ENCODE data around the gene C1orf210.

C1orf210 gene

DNA sequence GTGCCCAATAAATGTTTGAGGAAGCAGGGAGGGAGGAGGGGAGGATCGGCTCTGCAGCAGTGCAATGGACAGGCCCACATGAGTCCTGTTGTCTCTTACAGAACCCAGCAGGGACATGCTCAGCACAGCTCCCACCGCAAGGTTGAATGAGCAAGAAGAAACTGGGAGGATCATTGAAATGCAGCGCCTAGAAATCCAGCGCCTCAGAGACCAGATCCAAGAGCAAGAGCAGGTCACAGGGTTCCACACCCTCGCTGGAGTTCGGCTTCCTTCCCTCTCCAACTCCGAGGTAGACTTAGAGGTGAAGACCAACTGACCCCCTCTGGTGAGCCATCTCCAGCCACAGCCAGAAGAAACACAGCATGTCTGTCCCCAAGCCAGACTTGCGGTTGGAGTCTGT is 31.5 kb downstream of the C1orf210 start:
- in situ Hi-C loops (cut with MboI; ENCODE audit: low sequenced_read_pairs), result no loop called here

GRCh38 chr1:43253173-43253572 is 32.2 kb downstream of the C1orf210 start:
- in situ Hi-C loops (cut with MboI; ENCODE audit: low sequenced_read_pairs), result no loop called here

DNA sequence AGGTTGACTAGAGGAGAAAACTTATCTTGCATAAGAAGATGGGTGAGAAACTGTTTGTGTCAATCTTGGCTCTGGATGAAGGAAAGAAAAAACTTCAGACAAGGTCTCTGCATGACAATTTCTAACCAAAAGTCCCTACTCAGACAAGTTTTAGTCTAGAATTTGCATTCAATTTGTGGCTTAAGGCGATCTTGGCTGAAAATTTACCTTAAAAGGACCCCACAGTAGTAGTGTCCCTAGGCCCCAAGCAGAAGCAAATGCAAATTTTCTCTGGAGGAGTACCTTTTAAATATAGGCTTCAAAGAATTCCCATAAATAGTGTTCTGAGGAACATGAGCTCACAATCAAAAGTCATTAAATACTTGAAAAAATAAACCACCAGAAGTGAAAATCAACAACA is 33.2 kb downstream of the C1orf210 start:
- in situ Hi-C loops (cut with MboI; ENCODE audit: low sequenced_read_pairs), result no loop called here

- in situ Hi-C loops (cut with MboI; ENCODE audit: low sequenced_read_pairs), result no loop called here
These were observed 34.4 kb downstream of the C1orf210 start for GRCh38 chr1:43251024-43251423.

DNA sequence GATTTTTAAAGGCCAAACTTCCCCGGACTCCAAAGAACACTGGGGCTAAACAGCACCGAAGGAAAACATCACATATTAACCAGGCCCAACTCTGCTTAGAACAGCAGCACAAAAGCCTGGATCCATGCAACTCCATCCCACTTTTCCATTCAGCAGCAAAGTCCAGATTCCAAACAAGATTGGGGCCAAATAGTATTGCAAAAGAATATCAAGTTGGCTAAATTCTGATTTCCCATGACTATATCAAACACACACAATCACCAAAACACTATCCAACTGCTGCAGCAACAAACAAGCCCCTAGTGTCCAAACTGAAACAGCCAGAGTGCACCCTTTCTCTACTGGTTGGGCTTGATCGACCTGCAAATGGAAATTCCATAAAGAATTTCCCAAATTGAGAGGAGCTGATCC is 35.0 kb downstream of the C1orf210 start:
- in situ Hi-C loops (cut with MboI; ENCODE audit: low sequenced_read_pairs), result no loop called here

GRCh38 chr1:43247256-43247921 is 38.0 kb downstream of the C1orf210 start:
- in situ Hi-C loops (cut with MboI; ENCODE audit: low sequenced_read_pairs), result loop anchor here (25.0 kb wide), 2 partner anchors 165 to 690 kb away; partner anchors contain the start of genes ARTN and IPO13

- in situ Hi-C loops (cut with MboI; ENCODE audit: low sequenced_read_pairs), result loop anchor here (25.0 kb wide), 2 partner anchors 166 to 691 kb away; partner anchors contain the start of genes ARTN and IPO13
These were observed 38.7 kb downstream of the C1orf210 start for GRCh38 chr1:43246466-43247213.

DNA sequence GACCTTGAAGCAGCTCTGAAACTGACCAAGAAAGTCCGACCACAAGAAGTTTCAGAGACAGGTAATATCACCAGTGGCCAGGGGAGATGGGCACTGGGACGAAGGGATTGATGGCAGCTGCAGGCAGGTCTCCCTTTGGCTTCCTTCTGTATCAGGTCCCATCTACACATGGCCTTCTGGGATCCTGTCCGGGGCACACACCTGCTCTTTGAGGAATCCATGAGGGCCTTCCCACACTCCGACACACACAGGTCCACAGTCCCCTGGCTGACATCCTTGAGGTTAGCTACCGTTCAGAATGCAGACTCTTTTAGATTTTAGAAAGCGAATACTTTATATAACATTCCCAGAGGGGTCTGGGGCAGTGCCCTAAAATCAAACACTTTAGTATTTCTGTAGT is 42.1 kb downstream of the C1orf210 start:
- in situ Hi-C loops (cut with MboI; ENCODE audit: low sequenced_read_pairs), result loop anchor here (25.0 kb wide), 2 partner anchors 169 to 694 kb away; partner anchors contain the start of genes ARTN and IPO13

DNA sequence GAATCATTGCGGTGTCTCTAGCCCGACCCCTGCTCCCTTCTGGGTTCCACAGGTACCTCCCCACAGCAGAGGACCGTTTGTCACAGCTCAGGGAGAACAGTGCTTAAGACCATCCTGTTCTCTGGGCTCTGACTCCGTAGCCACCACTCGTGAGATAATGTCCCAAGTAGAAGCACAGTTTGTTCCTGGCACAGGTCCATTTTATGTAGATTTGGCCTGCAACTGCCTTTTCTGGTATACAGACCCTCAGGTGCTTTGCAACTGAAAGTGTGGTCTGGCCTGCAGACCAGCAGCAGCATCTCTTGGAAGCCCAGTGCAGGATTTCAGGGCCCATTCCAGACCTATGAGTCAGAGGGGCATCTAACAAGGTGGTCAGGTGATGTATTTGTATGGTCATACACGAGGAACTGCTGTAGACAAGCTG is 44.0 kb downstream of the C1orf210 start:
- in situ Hi-C loops (cut with MboI; ENCODE audit: low sequenced_read_pairs), result loop anchor here (25.0 kb wide), 2 partner anchors 171 to 696 kb away; partner anchors contain the start of genes ARTN and IPO13

GRCh38 chr1:43239484-43239883 is 45.9 kb downstream of the C1orf210 start:
- in situ Hi-C loops (cut with MboI; ENCODE audit: low sequenced_read_pairs), result loop anchor here (25.0 kb wide), 2 partner anchors 173 to 698 kb away; partner anchors contain the start of genes ARTN and IPO13

GRCh38 chr1:43238991-43239469 is 46.4 kb downstream of the C1orf210 start:
- in situ Hi-C loops (cut with MboI; ENCODE audit: low sequenced_read_pairs), result loop anchor here (25.0 kb wide), 2 partner anchors 173 to 698 kb away; partner anchors contain the start of genes ARTN and IPO13

DNA sequence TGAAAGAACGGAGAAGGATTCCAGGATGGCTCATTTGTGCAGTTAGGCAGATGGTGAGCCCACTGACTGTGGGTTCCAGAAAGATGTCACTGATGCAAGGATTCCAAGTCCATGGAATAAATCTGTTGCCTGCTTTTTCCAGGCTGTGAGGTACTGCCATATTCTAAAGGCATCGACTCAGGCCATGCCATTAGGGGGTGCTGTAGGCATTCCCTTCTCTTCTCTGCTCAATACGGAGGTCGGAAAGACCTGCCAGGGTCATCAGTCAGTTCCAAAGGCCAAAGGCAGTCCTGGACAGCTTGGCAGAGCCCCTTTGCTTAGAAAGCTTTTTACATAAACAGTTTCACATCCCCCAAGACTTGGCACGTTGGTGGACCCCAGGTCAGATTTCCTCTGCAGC is 47.3 kb downstream of the C1orf210 start:
- in situ Hi-C loops (cut with MboI; ENCODE audit: low sequenced_read_pairs), result loop anchor here (25.0 kb wide), 2 partner anchors 174 to 699 kb away; partner anchors contain the start of genes ARTN and IPO13

GRCh38 chr1:43237121-43237520 is 48.3 kb downstream of the C1orf210 start:
- in situ Hi-C loops (cut with MboI; ENCODE audit: low sequenced_read_pairs), result loop anchor here (25.0 kb wide), 2 partner anchors 175 to 700 kb away; partner anchors contain the start of genes ARTN and IPO13

DNA sequence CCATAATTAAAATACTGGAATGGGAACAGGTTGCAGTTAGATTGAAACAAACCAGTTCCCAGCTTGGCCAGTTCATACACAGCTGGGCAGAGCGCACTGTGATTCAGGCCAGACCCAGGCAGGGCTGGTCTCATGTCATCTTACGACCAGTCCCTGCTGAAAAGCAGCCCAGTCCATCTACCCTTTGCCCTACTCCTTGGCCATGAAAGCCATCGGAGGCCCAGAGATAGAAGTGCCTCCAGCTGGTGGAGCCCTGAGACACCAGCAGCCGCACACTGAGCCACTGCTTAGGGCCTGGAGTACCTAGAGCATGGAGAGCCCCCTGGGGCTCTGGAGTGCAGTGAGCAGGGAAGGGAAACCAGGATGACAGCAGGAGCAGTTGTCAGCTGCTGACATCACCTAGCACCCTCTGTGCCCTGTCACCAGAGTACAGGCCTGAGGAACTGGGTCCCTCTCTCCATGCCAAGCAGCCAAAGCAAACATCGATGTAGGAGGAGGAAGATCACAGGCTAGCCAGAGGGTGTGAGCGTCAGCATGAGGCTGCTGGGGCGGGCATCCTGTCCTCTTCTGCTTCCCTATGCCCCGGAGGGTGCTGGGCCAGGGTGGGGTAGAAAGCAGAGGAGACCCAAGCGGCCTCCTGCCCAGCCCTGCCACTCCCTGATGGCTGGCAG is 49.8 kb downstream of the C1orf210 start:
- in situ Hi-C loops (cut with MboI; ENCODE audit: low sequenced_read_pairs), result loop anchor here (25.0 kb wide), 2 partner anchors 177 to 702 kb away; partner anchors contain the start of genes ARTN and IPO13

GRCh38 chr1:43235040-43235439 is 50.3 kb downstream of the C1orf210 start:
- in situ Hi-C loops (cut with MboI; ENCODE audit: low sequenced_read_pairs), result loop anchor here (25.0 kb wide), 2 partner anchors 177 to 702 kb away; partner anchors contain the start of genes ARTN and IPO13

GRCh38 chr1:43234267-43234666 is 51.1 kb downstream of the C1orf210 start:
- in situ Hi-C loops (cut with MboI; ENCODE audit: low sequenced_read_pairs), result loop anchor here (25.0 kb wide), 2 partner anchors 178 to 703 kb away; partner anchors contain the start of genes ARTN and IPO13

- in situ Hi-C loops (cut with MboI; ENCODE audit: low sequenced_read_pairs), result loop anchor here (25.0 kb wide), 2 partner anchors 179 to 704 kb away; partner anchors contain the start of genes ARTN and IPO13
These were observed 51.8 kb downstream of the C1orf210 start for GRCh38 chr1:43233631-43234030.

DNA sequence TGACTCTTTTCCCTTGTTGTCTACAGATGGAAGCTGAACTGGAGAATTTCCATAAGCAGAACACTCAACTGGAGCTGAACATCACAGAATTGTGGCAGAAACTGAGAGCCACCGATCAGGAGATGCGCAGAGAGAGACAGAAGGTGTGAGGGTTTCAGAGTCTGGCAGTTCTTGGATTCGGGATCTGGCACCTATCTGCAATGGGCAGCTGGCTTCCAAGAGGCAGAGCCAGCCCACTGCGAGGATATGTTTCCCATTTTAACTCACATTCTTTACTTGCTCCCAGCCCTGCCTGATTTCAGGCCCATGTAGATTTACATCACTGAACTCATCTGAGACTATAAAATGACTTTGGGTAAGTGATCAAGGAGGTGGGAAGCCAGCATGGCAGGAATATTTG is 52.9 kb downstream of the C1orf210 start:
- in situ Hi-C loops (cut with MboI; ENCODE audit: low sequenced_read_pairs), result loop anchor here (25.0 kb wide), 2 partner anchors 180 to 705 kb away; partner anchors contain the start of genes ARTN and IPO13

DNA sequence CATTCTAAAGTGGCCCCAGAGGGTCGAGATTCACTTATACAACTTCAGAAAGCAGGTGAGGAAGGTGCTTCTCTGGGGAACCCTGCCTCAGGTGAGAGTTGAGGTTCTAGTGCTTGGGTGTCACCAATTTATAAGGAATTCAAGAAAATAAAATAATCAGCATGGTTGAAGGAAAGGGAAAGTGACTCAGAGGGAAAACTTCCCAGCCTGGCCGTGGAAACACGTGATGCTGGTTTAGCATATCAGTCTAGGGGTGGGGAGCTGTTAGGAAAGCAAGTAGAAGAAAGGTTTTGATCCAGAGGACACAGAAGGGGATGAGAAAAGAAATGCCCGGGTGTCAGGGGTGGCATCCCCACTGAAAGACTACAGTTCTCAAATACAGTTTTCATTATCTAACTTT is 53.3 kb downstream of the C1orf210 start:
- in situ Hi-C loops (cut with MboI; ENCODE audit: low sequenced_read_pairs), result loop anchor here (25.0 kb wide), 2 partner anchors 180 to 705 kb away; partner anchors contain the start of genes ARTN and IPO13
